K562 (cell line): Measurements from ENCODE around the gene PDZK1IP1. TPM values are rescaled to one million over a fixed set of nuclear protein-coding genes. Genes with fewer than 3 reads are reported as not detected.

Experiments
- BRD9 ChIP-seq: fragments of 450-650 bp; IDR thresholded peaks from 2 replicates; pipeline ENCODE4 v1.6.1; 2018; ENCODE audit warnings: low read depth; ENCODE audit not compliant: partially characterized antibody
- CXXC5 ChIP-seq: fragments of 250-450 bp; sonication (Bioruptor Pico); IDR thresholded peaks from 2 replicates; pipeline ENCODE4 v1.8.0; 2022; ENCODE audit warnings: inconsistent platforms, mild to moderate bottlenecking, moderate library complexity
- HDAC2 ChIP-seq: fragments of 450-650 bp; IDR thresholded peaks from 2 replicates; pipeline ENCODE4 v1.6.1; 2016; ENCODE audit warnings: mild to moderate bottlenecking
- KLF16 ChIP-seq: IDR thresholded peaks from 2 replicates; pipeline ENCODE4 v1.6.1; 2016; ENCODE audit warnings: antibody characterized with exemption
- LEF1 ChIP-seq: fragments of 450-650 bp; IDR thresholded peaks from 2 replicates; pipeline ENCODE4 v1.6.1; 2016; ENCODE audit warnings: mild to moderate bottlenecking
- MIER1 ChIP-seq: fragments of 450-650 bp; IDR thresholded peaks from 2 replicates; pipeline ENCODE4 v1.6.1; 2016; ENCODE audit warnings: antibody characterized with exemption, mild to moderate bottlenecking, low read depth
- MTA3 ChIP-seq: fragments of 450-650 bp; formaldehyde crosslinking; IDR thresholded peaks from 2 replicates; pipeline ENCODE4 v1.6.1; 2017; ENCODE audit warnings: mild to moderate bottlenecking, borderline replicate concordance
- NRF1 ChIP-seq, 2 experiments: fragments of 450-650 bp; IDR thresholded peaks in 1 of 2; conservative IDR thresholded peaks in 1 of 2; 2 replicates each; pipeline ENCODE4 v1.6.1; 2014; ENCODE audit warnings: mild to moderate bottlenecking in 2 of 2
- SMARCA4 ChIP-seq: fragments of 450-650 bp; IDR thresholded peaks from 2 replicates; pipeline ENCODE4 v1.6.1; 2016
- TFAP4 ChIP-seq: sonication (generic); formaldehyde crosslinking; IDR thresholded peaks from 2 replicates; pipeline ENCODE4 v1.8.0; 2022; ENCODE audit warnings: missing genetic modification reagents, mild to moderate bottlenecking, moderate library complexity, borderline replicate concordance
- TRIM24 ChIP-seq, 2 experiments: fragments of 450-650 bp; IDR thresholded peaks; 2 replicates each; pipeline ENCODE4 v1.6.1; 2016
- UBTF ChIP-seq, 2 experiments: IDR thresholded peaks; 2 replicates each; pipeline ENCODE4 v1.6.1; 2012; ENCODE audit warnings: improper control_type of control experiment in 2 of 2, low read depth in 2 of 2, low read length in 2 of 2, borderline replicate concordance in 1 of 2
- VEZF1 ChIP-seq: fragments of 200-800 bp; sonication (Bioruptor generic); IDR thresholded peaks from 2 replicates; pipeline ENCODE4 v1.6.1; 2017; ENCODE audit warnings: missing genetic modification characterization, missing compliant biosample characterization
- ZBTB12 ChIP-seq: fragments of 250-450 bp; sonication (Bioruptor Pico); IDR thresholded peaks from 2 replicates; pipeline ENCODE4 v1.4.0; 2020
- ZC3H11A ChIP-seq: IDR thresholded peaks from 2 replicates; pipeline ENCODE4 v1.6.1; 2012; ENCODE audit warnings: low read depth, low read length, improper control_type of control experiment
- ZKSCAN1 ChIP-seq: fragments of 150-350 bp; IDR thresholded peaks from 2 replicates; pipeline ENCODE4 v1.6.1; 2016; ENCODE audit warnings: low read depth, low read length
- ZMIZ1 ChIP-seq, 2 experiments: fragments of 150-350 bp in 1 of 2; IDR thresholded peaks; 2 replicates each; pipeline ENCODE4 v1.6.1; 2012 to 2016; ENCODE audit warnings: low read depth in 2 of 2, low read length in 2 of 2, mild to moderate bottlenecking in 1 of 2, moderate library complexity in 1 of 2
- ZNF695 ChIP-seq: fragments of 450-650 bp; formaldehyde crosslinking; IDR thresholded peaks from 2 replicates; pipeline ENCODE4 v1.4.0; 2020; ENCODE audit warnings: mild to moderate bottlenecking, moderate library complexity
- ZNF830 ChIP-seq: fragments of 250-450 bp; sonication (Bioruptor Pico); IDR thresholded peaks from 2 replicates; pipeline ENCODE4 v1.5.0; 2021; ENCODE audit warnings: mild to moderate bottlenecking
- polyA plus RNA-seq, 8 experiments: library from polyadenylated mRNA; depleted of rRNA in 4 of 8; stranded (reverse) in 5 of 8; unstranded in 3 of 8; fragments of >200 nt; fragmentation: Nextera tagmentation in 2 of 8; fragmentation: Illumina TruSeq in 1 of 8; extraction: Ambion mirVana in 2 of 8; extraction: Trizol in 1 of 8; gene quantifications; 2 replicates each; pipeline versions ENCODE4 v1.2.1 to v1.2.3, GENCODE V29; 2011 to 2014; ENCODE audit warnings: inconsistent platforms in 1 of 8, missing spikeins in 1 of 8
- total RNA-seq, 7 experiments: library from RNA; depleted of rRNA in 6 of 7; stranded (reverse); fragments of >200 nt in 6 of 7; fragmentation: Illumina TruSeq in 2 of 7; extraction: Trizol in 2 of 7; gene quantifications; 2 replicates each; pipeline versions ENCODE4 v1.2.1 to v1.2.3, GENCODE V29; 2011 to 2021; ENCODE audit warnings: low replicate concordance in 1 of 7

PDZK1IP1 gene
- total and polyA plus RNA-seq, 9 of the 15 experiments (the other 6 are each of a cell fraction or from before 2014, with no cell fraction given): 0.17 to 0.68 (median 0.53) TPM; not detected in 2

GRCh38 chr1:47232187-47232874 is 42.5 kb upstream of the PDZK1IP1 start, which contains the start of gene TAL1 (continued):
- TF ChIP-seq ZBTB12 (CRISPR knock-in tag) (0 out of 2 replicates have a peak, but pooled peaks have one; percentile 9), ZKSCAN1 (peak; percentile 94), CXXC5 (CRISPR knock-in tag) (peak; percentile 100), MIER1 (peak; percentile 64; the same call in 1 of the 2 replicates), TRIM24 (IDR thresholded peaks at IDR 0.05) (peak; percentile 62 to 82), TFAP4 (CRISPR knock-in tag) (peak; percentile 89), LEF1 (peak; percentile 96), ZNF830 (no peak), NRF1 (conservative IDR thresholded peaks at IDR 0.05 in 1 of 2, IDR thresholded peaks at IDR 0.05 in 1 of 2) (peak; percentile 34 to 69; a peak in 3 of 4 replicates), HDAC2 (peak; percentile 75), KLF16 (peak; percentile 98), SMARCA4 (peak; percentile 96), ZMIZ1 (IDR thresholded peaks at IDR 0.05; ENCODE audit: low read depth in 2 of 2, low read length in 2 of 2) (peak in 1 of 2 experiments; percentile 99; a peak in 2 of 4 replicates), ZNF695 (CRISPR knock-in tag) (no peak), MTA3 (peak; percentile 94), BRD9 (peak; percentile 59), UBTF (IDR thresholded peaks at IDR 0.05; ENCODE audit: borderline replicate concordance in 1 of 2, low read depth in 2 of 2, low read length in 2 of 2) (peak in 1 of 2 experiments; percentile 68; a peak in 2 of 4 replicates), VEZF1 (CRISPR knock-in tag) (peak; percentile 100), ZC3H11A (peak; percentile 73; the same call in 1 of the 2 replicates)
